ENCODE data around the gene BACH1. TPM values are rescaled to one million over a fixed set of nuclear protein-coding genes. Genes with fewer than 3 reads are reported as not detected.
A peak's percentile ranks its signal among the peaks of the same experiment; 100 is the strongest.

Gene BACH1
- polyA plus RNA-seq, 1 donor from 2014 or later, result 29.7 TPM

DNA sequence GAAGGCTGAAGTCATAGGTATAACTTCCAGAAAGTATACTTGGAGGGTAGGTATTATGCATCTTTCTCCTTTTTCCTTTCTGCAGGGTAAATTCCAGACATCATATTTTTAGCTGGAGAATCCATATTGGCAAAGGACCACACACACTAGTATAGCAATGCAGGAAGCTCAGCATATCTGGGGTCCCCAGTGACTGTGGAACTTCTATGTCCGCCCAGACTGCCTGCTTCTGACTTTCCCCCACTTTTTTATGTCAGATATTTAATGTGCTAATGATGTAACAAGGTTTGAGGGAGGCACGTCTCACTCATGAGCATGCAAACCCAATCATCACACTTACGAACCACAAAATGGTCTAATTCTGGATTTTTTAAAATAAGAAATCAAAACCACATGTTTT is 90.4 kb downstream of the BACH1 start:
- Histone ChIP-seq H3K27ac (ENCODE audit: low read length) (no peak overlapping the region), H4K20me1 (ENCODE audit: insufficient read depth) (no peaks in the 10 kb centered on the region), H3K9me3 (ENCODE audit: low read length) (no peaks in the 10 kb centered on the region), H3K4me2 (ENCODE audit: low read length) (no peak overlapping the region), H3K9ac (ENCODE audit: low read length) (no peak overlapping the region), H3K36me3 (ENCODE audit: insufficient read depth, low read length) (no peaks in the 10 kb centered on the region), H3F3A (ENCODE audit: insufficient read depth, low read length, poor library complexity, severe bottlenecking) (no peaks in the 10 kb centered on the region), H3K9me2 (ENCODE audit: insufficient read depth, low read length) (no peaks in the 10 kb centered on the region), H3K79me2 (replicated peaks; ENCODE audit: insufficient read depth, low read length) (no peaks in the 10 kb centered on the region), H3K4me3 (ENCODE audit: low read length) (no peak overlapping the region), H2AFZ (ENCODE audit: low read depth, low read length) (no peak overlapping the region), H3K27me3 (ENCODE audit: insufficient read depth, low read depth, low read length) (no peaks in the 10 kb centered on the region)
- TF ChIP-seq MXI1 (conservative IDR thresholded peaks at IDR 0.05; ENCODE audit: poor library complexity, severe bottlenecking) (no peak), TAF1 (IDR thresholded peaks at IDR 0.05; ENCODE audit: low read depth) (no peak), EZH2 (IDR thresholded peaks at IDR 0.05; ENCODE audit: borderline replicate concordance, insufficient read depth, low read length, poor library complexity, severe bottlenecking) (no peak), RAD21 (conservative IDR thresholded peaks at IDR 0.05) (no peak), SMC3 (conservative IDR thresholded peaks at IDR 0.05; ENCODE audit: poor library complexity) (no peak), POLR2AphosphoS5 (IDR thresholded peaks at IDR 0.05) (no peak), EP300 (conservative IDR thresholded peaks at IDR 0.05; ENCODE audit: poor library complexity, severe bottlenecking) (no peak)
- TF ChIP-seq, protein P1, sequence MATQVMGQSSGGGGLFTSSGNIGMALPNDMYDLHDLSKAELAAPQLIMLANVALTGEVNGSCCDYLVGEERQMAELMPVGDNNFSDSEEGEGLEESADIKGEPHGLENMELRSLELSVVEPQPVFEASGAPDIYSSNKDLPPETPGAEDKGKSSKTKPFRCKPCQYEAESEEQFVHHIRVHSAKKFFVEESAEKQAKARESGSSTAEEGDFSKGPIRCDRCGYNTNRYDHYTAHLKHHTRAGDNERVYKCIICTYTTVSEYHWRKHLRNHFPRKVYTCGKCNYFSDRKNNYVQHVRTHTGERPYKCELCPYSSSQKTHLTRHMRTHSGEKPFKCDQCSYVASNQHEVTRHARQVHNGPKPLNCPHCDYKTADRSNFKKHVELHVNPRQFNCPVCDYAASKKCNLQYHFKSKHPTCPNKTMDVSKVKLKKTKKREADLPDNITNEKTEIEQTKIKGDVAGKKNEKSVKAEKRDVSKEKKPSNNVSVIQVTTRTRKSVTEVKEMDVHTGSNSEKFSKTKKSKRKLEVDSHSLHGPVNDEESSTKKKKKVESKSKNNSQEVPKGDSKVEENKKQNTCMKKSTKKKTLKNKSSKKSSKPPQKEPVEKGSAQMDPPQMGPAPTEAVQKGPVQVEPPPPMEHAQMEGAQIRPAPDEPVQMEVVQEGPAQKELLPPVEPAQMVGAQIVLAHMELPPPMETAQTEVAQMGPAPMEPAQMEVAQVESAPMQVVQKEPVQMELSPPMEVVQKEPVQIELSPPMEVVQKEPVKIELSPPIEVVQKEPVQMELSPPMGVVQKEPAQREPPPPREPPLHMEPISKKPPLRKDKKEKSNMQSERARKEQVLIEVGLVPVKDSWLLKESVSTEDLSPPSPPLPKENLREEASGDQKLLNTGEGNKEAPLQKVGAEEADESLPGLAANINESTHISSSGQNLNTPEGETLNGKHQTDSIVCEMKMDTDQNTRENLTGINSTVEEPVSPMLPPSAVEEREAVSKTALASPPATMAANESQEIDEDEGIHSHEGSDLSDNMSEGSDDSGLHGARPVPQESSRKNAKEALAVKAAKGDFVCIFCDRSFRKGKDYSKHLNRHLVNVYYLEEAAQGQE (IDR thresholded peaks at IDR 0.05; ENCODE audit: borderline replicate concordance), result no peak

- no peak overlapping the region for H3K9ac ChIP-seq (ENCODE audit: low read length)
- no peaks in the 10 kb centered on the region for H3K79me2 ChIP-seq (replicated peaks; ENCODE audit: insufficient read depth, low read length)
- peak overlapping the region; percentile 19 for H3K27ac ChIP-seq (ENCODE audit: low read length)
- H3K36me3 ChIP-seq (ENCODE audit: insufficient read depth, low read length), result no peaks in the 10 kb centered on the region
- H3K4me2 ChIP-seq (ENCODE audit: low read length), result no peak overlapping the region
- no peaks in the 10 kb centered on the region for H3K9me2 ChIP-seq (ENCODE audit: insufficient read depth, low read length)
- H2AFZ ChIP-seq (ENCODE audit: low read depth, low read length), result no peak overlapping the region
- TF ChIP-seq MXI1 (conservative IDR thresholded peaks at IDR 0.05; ENCODE audit: poor library complexity, severe bottlenecking) (no peak), POLR2AphosphoS5 (IDR thresholded peaks at IDR 0.05) (peak; percentile 32), EP300 (conservative IDR thresholded peaks at IDR 0.05; ENCODE audit: poor library complexity, severe bottlenecking) (peak; percentile 59)
- TF ChIP-seq, protein P1 (IDR thresholded peaks at IDR 0.05; ENCODE audit: borderline replicate concordance), result no peak
- H4K20me1 ChIP-seq (ENCODE audit: insufficient read depth), result no peaks in the 10 kb centered on the region
- H3F3A ChIP-seq (ENCODE audit: insufficient read depth, low read length, poor library complexity, severe bottlenecking), result no peaks in the 10 kb centered on the region
- no peaks in the 10 kb centered on the region for H3K27me3 ChIP-seq (ENCODE audit: insufficient read depth, low read depth, low read length)
- H3K4me3 ChIP-seq (ENCODE audit: low read length), result no peak overlapping the region
- no peaks in the 10 kb centered on the region for H3K9me3 ChIP-seq (ENCODE audit: low read length)
Measured at GRCh38 chr21:29390778-29391177, 92.1 kb downstream of the BACH1 start.

All from neural cell (in vitro differentiated cells).